ENCODE results near the gene LIPC.

DNA sequence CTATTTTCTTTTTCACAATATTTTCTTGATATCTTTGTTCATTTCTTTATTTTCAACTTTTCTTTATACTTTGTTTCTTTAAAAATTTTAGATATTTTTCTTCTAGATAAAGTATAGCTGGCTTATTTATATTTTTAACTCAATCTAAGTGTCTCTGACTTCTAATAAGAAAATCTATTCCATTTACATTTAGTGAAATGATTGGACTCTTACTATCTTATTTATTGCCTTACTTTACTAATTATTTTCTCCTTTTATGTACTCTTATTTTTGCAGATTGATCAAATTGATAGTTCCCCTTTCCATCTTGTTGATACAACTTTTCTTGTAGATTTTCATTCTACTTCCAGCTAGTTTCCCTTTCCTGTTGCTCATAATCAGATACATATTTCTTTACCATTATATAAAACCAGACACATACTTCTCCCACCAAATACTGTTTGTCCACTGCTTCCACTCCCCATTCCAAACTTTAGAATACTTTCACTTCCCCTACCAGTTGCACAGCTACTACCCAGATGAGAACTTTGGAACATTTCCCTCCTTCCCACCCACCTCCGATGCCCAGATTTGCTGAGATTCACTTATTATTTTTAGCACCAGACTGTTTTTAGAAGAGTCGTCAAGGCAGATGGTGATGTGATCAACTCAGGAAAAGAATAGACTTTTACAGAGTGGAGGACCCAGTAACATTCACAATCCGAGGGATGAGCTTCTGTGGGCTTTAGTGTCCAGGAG is 151.5 kb downstream of the LIPC start:
- TF ChIP-seq EZH2phosphoT487 (conservative IDR thresholded peaks at IDR 0.05; ENCODE audit: low read length): no peak
- TF ChIP-seq, protein P1, sequence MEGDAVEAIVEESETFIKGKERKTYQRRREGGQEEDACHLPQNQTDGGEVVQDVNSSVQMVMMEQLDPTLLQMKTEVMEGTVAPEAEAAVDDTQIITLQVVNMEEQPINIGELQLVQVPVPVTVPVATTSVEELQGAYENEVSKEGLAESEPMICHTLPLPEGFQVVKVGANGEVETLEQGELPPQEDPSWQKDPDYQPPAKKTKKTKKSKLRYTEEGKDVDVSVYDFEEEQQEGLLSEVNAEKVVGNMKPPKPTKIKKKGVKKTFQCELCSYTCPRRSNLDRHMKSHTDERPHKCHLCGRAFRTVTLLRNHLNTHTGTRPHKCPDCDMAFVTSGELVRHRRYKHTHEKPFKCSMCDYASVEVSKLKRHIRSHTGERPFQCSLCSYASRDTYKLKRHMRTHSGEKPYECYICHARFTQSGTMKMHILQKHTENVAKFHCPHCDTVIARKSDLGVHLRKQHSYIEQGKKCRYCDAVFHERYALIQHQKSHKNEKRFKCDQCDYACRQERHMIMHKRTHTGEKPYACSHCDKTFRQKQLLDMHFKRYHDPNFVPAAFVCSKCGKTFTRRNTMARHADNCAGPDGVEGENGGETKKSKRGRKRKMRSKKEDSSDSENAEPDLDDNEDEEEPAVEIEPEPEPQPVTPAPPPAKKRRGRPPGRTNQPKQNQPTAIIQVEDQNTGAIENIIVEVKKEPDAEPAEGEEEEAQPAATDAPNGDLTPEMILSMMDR (IDR thresholded peaks at IDR 0.05; ENCODE audit: insufficient read depth, low read length, poor library complexity, severe bottlenecking): no peak
